ENCODE data around the gene ATP7A.
"Not testable (repeated sequence)": the region's sequence is repeated elsewhere in the genome, so short reads cannot be mapped to it uniquely, and the experiment has no call there.

ATP7A gene

DNA sequence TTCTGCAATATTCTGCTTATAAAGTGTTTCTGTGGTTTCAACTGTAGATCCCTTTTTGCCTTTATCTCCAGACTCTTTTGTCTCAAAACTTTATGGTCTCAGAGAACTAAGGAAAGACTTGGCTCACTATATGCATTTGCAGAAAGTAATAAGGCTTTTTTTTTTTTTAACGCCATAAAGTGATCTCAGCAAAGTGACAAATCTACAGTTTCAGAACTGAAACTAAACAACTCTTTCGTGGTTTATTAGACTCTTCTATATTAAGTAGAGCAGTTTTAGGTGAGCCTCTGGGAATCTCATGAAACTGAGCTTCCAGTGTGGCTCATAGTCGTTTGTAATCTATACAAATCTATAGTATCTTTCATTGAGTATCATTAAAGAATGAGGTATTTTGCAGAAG, 15.3 kb downstream of the ATP7A start:
- peaks cover 8% of the 10 kb centered on the region for H3K4me1 Mint-ChIP-seq (ENCODE audit: low read depth)

DNA sequence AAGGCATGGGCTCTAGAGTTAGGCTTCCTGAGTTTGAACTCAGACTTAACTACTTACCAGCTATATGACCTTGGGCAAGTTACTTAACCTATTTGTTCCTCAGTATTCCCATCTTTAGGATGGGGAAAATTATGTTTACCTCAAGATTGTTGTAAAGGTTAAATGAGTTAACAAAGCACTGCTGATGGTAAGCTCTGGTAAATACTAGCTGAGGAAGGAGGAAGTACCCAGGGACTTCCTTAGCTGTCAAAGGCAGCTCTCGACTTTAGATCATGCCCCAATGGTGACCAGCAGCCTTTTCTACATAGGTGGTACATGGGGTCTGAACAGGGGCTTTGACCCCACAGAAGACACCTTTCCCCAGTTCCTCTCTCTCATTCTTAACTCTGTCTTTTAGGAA, 20.1 kb downstream of the ATP7A start:
- no peaks in the 10 kb centered on the region for H3K27me3 Mint-ChIP-seq
- H3K36me3 Mint-ChIP-seq (ENCODE audit: low read depth), result no peaks in the 10 kb centered on the region
- H3K27ac Mint-ChIP-seq, result no peak overlapping the region
- no peaks in the 10 kb centered on the region for H3K9me3 Mint-ChIP-seq
- peaks cover 3% of the 10 kb centered on the region for H3K4me1 Mint-ChIP-seq (ENCODE audit: low read depth)
- H3K4me3 Mint-ChIP-seq, result no peak overlapping the region

More for the DNA sequence above, 15.3 kb downstream of the ATP7A start:
- Mint-ChIP-seq H3K4me3 (no peak overlapping the region), H3K27me3 (no peaks in the 10 kb centered on the region), H3K9me3 (no peaks in the 10 kb centered on the region), H3K27ac (no peak overlapping the region), H3K36me3 (ENCODE audit: low read depth) (no peaks in the 10 kb centered on the region)

DNA sequence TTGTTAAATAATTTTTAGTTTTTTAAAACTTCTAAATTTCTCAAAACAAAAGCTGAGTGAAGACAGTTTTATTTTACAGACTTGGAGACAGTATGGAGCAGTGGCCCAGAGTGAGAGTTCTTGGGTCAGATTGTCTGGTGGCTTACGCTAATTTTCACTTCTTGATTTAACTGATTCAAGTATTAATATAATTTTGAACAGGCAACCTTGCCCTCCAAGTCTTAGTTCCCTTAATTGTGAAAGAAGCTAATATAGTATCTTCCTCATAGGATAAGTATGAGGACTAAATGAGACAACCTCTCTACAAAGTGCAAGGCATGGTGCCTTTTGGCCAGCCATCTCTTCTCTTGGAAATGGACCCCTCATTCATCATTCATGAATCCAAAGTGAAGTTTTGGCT, 25.4 kb downstream of the ATP7A start:
- no peak overlapping the region for H3K27ac Mint-ChIP-seq
- no peaks in the 10 kb centered on the region for H3K4me1 Mint-ChIP-seq (ENCODE audit: low read depth)

DNA sequence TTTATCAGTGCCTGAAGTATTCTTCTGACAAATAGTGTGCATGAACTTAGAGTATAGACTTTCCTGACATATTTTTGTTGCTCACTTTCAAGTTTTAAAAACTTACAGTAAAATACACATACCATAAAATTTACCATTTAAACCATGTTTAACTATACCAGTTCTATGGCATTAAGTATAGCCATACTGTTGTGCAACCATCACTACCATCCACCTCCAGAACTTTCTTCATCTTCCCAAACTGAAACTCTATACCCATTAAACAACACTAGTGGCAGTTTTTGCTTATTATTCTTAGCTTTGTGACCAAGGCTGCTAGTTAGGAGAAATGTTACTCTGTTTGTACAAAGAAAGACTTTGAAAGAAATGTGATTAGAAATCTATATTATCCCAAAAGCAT, 25.8 kb downstream of the ATP7A start:
- H3K36me3 Mint-ChIP-seq (ENCODE audit: low read depth), result no peaks in the 10 kb centered on the region
- H3K9me3 Mint-ChIP-seq, result no peaks in the 10 kb centered on the region
- no peaks in the 10 kb centered on the region for H3K27me3 Mint-ChIP-seq
- no peak overlapping the region for H3K27ac Mint-ChIP-seq
- no peaks in the 10 kb centered on the region for H3K4me1 Mint-ChIP-seq (ENCODE audit: low read depth)
- H3K4me3 Mint-ChIP-seq, result no peak overlapping the region

More for the DNA sequence above, 25.4 kb downstream of the ATP7A start:
- H3K9me3 Mint-ChIP-seq, result no peaks in the 10 kb centered on the region
- H3K27me3 Mint-ChIP-seq, result no peaks in the 10 kb centered on the region
- H3K36me3 Mint-ChIP-seq (ENCODE audit: low read depth), result no peaks in the 10 kb centered on the region
- H3K4me3 Mint-ChIP-seq, result no peak overlapping the region

DNA sequence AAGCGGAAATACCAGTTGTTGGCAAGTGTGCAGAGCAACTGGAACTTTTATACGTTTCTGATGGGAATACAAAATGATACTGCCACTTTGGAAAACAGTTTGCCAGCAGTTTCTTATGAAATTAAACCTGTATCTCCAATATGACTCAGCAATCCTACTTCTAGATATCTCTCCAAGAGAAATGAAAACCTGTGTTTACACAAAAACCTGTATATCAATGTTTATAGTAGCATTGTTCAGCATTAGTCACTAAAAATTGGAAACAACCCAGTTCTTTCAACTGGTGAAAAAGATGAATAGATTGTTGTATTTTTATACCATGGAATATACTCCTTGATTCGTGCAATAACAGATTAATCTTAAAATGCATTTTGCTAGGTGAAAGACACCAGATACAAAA, 26.8 kb downstream of the ATP7A start:
- no peaks in the 10 kb centered on the region for H3K36me3 Mint-ChIP-seq (ENCODE audit: low read depth)
- H3K4me1 Mint-ChIP-seq (ENCODE audit: low read depth), result no peaks in the 10 kb centered on the region
- no peaks in the 10 kb centered on the region for H3K27me3 Mint-ChIP-seq
- no peak overlapping the region for H3K27ac Mint-ChIP-seq
- no peak overlapping the region for H3K4me3 Mint-ChIP-seq
- no peaks in the 10 kb centered on the region for H3K9me3 Mint-ChIP-seq

DNA sequence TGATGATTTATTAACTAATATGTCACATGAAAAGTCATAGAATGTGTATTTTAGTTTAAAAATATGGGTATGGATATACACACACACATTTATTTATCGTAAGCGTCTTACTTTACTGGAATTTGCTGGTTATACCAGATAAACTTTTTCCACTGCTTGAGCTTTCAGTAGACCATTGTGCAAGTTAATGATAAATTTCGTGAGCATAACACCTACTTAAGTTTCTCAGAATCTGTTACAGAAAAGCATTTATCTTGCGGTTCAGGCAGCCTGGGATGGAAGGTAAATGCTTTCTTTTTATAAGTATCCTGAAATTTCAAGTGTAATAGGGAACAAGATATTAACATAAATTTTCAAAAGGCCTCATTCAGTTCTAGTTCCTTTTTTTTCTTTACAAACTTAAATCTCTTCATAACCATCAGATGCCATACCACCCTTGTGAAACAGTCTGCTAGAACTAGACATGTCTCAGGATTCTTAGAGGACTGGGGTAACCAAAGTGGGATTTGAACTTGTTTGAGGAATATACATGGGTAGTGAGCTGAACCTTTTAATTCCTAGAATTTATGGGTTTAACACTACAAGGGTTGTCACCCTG, 27.7 kb downstream of the ATP7A start:
- H3K27ac Mint-ChIP-seq, result no peak overlapping the region
- no peaks in the 10 kb centered on the region for H3K27me3 Mint-ChIP-seq
- H3K9me3 Mint-ChIP-seq, result no peaks in the 10 kb centered on the region
- H3K4me1 Mint-ChIP-seq (ENCODE audit: low read depth), result peaks cover 2% of the 10 kb centered on the region
- H3K4me3 Mint-ChIP-seq, result no peak overlapping the region
- H3K36me3 Mint-ChIP-seq (ENCODE audit: low read depth), result no peaks in the 10 kb centered on the region

DNA sequence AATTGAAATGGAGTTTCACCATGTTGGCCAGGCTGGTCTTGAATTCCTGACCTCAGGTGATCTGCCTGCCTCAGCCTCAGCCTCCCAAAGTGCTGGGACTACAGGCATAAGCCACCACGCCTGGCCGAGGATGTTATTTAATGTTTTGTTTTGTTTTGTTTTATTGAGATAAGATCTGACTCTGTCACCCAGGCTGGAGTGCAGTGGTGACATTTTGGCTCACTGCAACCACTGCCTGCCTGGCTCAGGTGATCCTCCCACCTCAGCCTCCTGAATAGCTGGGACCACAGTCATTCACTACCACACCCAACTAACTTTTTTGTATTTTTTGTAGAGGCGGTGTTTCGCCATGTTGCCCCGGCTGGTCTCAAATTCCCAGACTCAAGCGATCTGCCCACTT, 34.5 kb downstream of the ATP7A start:
- H3K4me3 Mint-ChIP-seq; H3K4me1 Mint-ChIP-seq (ENCODE audit: low read depth); H3K9me3 Mint-ChIP-seq; H3K27ac Mint-ChIP-seq; H3K36me3 Mint-ChIP-seq (ENCODE audit: low read depth); H3K27me3 Mint-ChIP-seq: not testable (repeated sequence)

DNA sequence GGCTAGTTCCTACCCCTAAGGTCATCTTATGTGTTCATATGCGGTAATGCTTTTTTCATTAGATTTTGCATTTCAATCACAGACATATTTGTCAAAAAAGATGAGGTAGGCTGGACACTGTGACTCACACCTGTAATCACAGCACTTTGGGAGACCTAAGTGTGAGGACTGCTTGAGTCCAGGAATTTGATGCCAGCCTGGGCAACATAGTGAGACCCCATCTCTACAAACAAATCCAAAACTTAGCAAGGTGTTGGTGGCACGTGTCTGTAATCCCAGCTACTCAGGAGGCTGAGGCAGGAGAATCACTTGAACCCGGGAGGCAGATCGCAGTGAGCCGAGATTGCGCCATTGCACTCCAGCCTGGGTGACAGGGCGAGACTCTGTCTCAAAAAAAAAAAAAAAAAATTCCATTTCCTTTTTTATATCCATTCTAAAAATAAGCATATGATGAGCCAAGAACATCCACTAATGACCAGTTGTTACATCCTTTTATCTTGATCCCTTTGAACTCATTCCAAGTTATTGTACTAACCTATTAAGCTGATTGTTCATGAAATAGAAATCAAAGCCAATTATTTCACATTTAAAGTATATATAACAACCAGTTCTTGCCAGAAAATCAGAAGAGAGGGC, 35.5 kb downstream of the ATP7A start:
- Mint-ChIP-seq H3K4me3 (no peak overlapping the region), H3K36me3 (ENCODE audit: low read depth) (no peaks in the 10 kb centered on the region), H3K9me3 (no peaks in the 10 kb centered on the region), H3K4me1 (ENCODE audit: low read depth) (peaks cover 4% of the 10 kb centered on the region), H3K27ac (no peak overlapping the region), H3K27me3 (no peaks in the 10 kb centered on the region)

DNA sequence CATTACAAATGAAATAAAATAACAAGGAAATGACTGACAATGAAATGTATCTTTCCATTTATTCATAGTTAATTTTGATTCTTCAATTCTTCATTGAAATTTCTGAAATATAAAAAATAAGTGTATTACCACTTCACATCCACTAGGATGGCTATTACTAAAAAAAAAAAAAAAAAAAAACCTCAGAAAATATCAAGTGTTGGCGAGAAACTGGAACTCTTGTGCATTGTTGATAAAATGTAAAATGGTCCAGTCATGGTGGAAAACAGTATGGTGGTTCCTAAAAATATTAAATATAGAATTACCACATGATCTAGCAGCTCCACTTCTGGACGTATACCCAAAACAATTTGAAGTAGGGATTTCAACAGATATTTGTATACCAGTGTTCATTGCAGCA, 36.1 kb downstream of the ATP7A start:
- no peaks in the 10 kb centered on the region for H3K36me3 Mint-ChIP-seq (ENCODE audit: low read depth)
- no peaks in the 10 kb centered on the region for H3K9me3 Mint-ChIP-seq
- no peak overlapping the region for H3K4me3 Mint-ChIP-seq
- no peaks in the 10 kb centered on the region for H3K27me3 Mint-ChIP-seq
- H3K27ac Mint-ChIP-seq, result no peak overlapping the region
- H3K4me1 Mint-ChIP-seq (ENCODE audit: low read depth), result peaks cover 4% of the 10 kb centered on the region

DNA sequence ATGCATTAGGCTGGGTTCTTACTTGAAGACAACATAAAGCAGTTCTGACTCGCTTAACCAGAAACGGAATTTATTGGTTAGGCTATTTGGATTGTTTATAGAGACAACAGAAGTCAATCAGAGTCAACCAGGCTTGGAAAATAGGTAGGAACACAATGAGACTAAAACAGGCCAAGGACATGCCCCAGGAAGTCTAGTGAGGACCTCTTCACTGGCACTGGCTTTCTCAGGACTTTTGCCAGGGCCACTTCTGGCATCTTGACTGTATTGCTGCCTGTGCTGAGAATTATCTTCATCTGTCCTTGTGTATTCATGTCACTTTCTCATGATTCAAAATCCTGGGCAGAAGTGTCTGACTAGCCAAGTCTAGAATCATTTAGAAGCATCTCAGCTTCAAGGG, 39.3 kb downstream of the ATP7A start:
- H3K36me3 Mint-ChIP-seq (ENCODE audit: low read depth), result no peaks in the 10 kb centered on the region
- no peak overlapping the region for H3K4me3 Mint-ChIP-seq
- H3K27ac Mint-ChIP-seq, result no peak overlapping the region
- peaks cover 6% of the 10 kb centered on the region for H3K4me1 Mint-ChIP-seq (ENCODE audit: low read depth)
- no peaks in the 10 kb centered on the region for H3K27me3 Mint-ChIP-seq
- H3K9me3 Mint-ChIP-seq, result no peaks in the 10 kb centered on the region

DNA sequence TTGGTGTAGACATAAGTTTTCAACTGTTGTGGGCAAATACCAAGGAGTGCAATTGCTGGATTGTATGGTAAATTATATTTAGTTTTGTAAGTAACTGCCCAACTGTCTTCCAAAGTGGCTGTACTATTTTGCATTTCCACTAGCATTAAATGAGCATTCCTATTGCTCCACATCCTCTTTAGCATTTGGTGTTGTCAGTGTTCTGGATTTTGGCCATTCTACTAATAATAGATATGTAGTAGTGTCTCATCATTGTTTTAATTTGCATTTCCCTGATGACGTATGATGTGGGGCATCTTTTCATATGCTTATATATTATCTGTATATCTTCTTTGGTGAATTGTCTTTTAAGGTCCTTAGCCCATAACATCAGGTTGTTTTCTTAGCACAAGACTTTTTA, 41.7 kb downstream of the ATP7A start:
- Mint-ChIP-seq H3K27me3 (no peaks in the 10 kb centered on the region), H3K4me3 (no peak overlapping the region), H3K4me1 (ENCODE audit: low read depth) (peaks cover 9% of the 10 kb centered on the region), H3K9me3 (peaks cover 3% of the 10 kb centered on the region), H3K36me3 (ENCODE audit: low read depth) (peaks cover 4% of the 10 kb centered on the region), H3K27ac (no peak overlapping the region)

DNA sequence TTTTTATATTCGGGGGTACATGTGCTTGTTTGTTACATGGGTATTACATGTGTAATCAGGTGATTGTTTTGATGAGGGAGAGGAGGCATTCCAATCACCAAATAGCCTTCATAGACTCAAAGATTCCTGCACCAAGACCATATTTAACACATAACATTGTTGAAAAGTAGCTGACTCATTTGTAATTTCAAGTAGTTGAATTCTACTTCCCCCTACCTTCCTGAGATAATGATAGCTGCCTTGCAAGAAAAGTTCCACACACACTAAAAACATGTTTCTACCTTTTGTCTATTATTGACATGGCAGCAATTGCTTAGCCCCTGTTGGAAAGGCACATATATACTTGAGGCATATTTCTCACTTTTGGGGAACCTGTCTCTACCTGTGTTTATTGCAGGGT, 42.8 kb downstream of the ATP7A start:
- peaks cover 9% of the 10 kb centered on the region for H3K4me1 Mint-ChIP-seq (ENCODE audit: low read depth)
- no peak overlapping the region for H3K4me3 Mint-ChIP-seq
- no peaks in the 10 kb centered on the region for H3K27me3 Mint-ChIP-seq
- H3K9me3 Mint-ChIP-seq, result peaks cover 3% of the 10 kb centered on the region
- H3K36me3 Mint-ChIP-seq (ENCODE audit: low read depth), result peaks cover 4% of the 10 kb centered on the region
- no peak overlapping the region for H3K27ac Mint-ChIP-seq

DNA sequence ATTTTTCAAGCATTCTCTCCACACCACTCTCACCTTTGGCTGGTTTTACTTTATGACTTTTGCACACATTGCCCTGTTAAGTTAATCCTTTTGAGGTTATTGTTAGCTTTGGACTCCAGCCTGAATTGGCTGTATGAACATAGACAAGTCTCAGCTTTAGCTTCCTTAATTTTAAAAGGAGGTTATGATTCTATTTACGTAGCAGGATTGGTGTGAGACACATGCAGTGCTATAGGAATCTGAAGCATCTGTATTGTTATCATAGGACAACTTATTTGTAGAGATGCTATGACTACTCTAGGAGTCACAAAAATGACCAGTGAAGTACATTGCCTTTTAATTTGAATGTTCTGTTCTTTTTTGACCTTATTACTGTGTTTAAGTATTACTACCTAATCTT, 43.2 kb downstream of the ATP7A start:
- Mint-ChIP-seq H3K27ac (no peak overlapping the region), H3K27me3 (no peaks in the 10 kb centered on the region), H3K4me3 (no peak overlapping the region), H3K36me3 (ENCODE audit: low read depth) (peaks cover 4% of the 10 kb centered on the region), H3K9me3 (peaks cover 3% of the 10 kb centered on the region), H3K4me1 (ENCODE audit: low read depth) (peaks cover 9% of the 10 kb centered on the region)

DNA sequence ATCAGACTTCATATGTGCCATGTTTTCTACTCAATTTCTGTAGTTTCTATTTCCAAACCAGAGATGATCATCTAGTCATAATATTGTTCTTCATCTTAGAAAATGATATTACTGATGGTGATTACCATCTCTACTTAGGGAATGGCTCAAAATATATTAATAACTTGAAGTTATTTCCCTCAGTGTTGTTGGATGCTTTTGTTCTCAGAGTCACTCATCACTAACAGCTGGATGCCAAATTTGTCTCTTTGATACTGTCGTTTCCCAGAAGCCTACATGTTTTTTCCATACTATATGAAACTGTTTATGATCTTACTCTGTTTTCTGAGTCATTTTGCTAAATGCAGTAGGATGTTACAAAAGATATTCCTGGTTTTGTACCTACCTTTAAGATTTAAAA, 50.1 kb downstream of the ATP7A start:
- H3K4me3 Mint-ChIP-seq, result peak overlapping the region; percentile 64
- peaks cover 3% of the 10 kb centered on the region for H3K9me3 Mint-ChIP-seq
- peaks cover 40% of the 10 kb centered on the region for H3K4me1 Mint-ChIP-seq (ENCODE audit: low read depth)
- peaks cover 7% of the 10 kb centered on the region for H3K36me3 Mint-ChIP-seq (ENCODE audit: low read depth)
- peak overlapping the region; percentile 81 for H3K27ac Mint-ChIP-seq
- H3K27me3 Mint-ChIP-seq, result no peaks in the 10 kb centered on the region

DNA sequence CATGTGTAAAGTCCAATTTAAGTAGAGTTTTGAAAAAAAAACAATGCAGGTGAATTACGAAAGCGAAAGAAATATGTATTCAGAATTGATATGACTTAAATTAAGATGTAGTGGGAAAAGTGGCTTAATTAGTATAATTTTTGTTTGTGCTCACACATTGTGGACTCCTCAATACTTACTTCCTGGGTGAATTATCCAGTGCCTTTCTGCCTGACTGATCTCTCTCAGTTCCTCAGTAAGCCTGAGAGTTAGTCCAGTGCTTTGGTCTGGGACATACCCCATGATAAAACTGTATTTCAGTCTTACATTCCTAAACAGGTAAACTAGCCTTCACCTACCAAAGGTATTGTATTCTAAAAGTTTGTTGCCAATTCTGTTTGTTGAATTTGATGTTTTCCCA, 50.6 kb downstream of the ATP7A start:
- Mint-ChIP-seq H3K4me3 (peak overlapping the region; percentile 64), H3K27me3 (no peaks in the 10 kb centered on the region), H3K9me3 (no peaks in the 10 kb centered on the region), H3K36me3 (ENCODE audit: low read depth) (peaks cover 11% of the 10 kb centered on the region), H3K4me1 (ENCODE audit: low read depth) (peaks cover 38% of the 10 kb centered on the region), H3K27ac (peak overlapping the region; percentile 97)
